ENCODE data around the gene MLYCD.
A peak's percentile ranks its signal among the peaks of the same experiment; 100 is the strongest.

Gene MLYCD

DNA sequence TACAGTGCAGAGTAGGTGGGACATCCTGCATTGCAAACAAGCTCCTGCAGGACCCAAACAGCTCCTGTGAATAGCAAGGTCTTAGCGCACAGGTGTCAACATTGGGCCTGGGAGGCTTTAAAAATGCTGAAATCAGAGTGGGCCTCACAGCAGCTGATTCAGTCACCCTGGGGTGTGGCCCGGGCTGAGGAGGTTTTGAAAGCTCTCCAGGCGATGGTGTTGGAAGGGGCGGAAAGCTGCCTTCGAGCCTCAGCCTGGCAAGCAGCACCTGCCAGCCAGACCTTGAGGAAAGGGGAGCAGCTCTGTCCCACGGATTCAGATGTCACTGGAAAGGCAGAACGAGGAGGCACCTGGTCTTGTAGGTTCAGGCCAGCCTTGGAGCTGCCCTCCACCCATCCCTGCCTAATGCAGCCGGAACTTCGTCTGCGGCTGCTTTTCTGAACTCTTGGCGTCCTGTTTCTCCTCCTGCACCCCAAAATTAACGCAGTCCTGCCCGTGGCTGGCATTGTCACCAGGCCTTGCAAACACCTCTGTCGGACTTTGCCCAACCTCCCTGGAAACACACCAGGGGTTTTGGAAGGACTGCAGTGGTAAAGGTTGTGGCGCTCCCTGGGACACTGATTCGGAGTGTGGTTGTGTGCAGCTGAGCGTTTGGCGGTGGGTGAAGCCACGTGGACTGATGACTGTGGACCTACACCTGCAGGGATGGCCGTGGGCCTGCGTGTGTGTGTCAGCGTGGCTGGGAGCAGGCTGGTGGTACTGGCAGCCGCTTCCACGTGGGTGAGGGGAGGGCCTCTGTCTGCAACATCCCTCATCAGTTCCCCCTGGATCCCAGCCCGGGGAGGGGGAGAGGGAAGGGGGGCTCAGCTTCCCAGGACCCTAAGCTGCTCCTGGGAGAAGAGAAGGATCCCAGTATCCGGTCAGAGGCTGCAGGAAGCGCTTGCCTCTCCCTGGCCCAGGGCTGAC is 72.5 kb downstream of the MLYCD start:
- TF ChIP-seq ZNF266 (tag by site-specific recombination; IDR thresholded peaks at IDR 0.05; ENCODE audit: low read depth) (no peak), KLF1 (tag by site-specific recombination; IDR thresholded peaks at IDR 0.05) (peak; percentile 35), ZNF621 (tag by site-specific recombination; IDR thresholded peaks at IDR 0.05) (no peak), ZNF169 (tag by site-specific recombination; IDR thresholded peaks at IDR 0.05) (no peak)
- ChIA-PET POLR2A (no interaction called here), CTCF (interaction anchor here (0.6 to 5.3 kb wide), 6 partner anchors 12 to 1128 kb away, joined by 3 to 46 read pairs (median 3); no protein-coding TSS in a partner anchor)
- no peaks in the 10 kb centered on the region for H3K9me3 ChIP-seq (ENCODE audit: control insufficient read depth, insufficient read depth, low read depth, low read length)
- no peak overlapping the region for H3K27ac ChIP-seq (ENCODE audit: extremely low read depth, low read depth, low read length)
- H3K36me3 ChIP-seq (ENCODE audit: control insufficient read depth in 2 of 2, insufficient read depth in 1 of 2, low read length in 2 of 2): no peaks in the 10 kb centered on the region
- no peak overlapping the region for H3K4me3 ChIP-seq (ENCODE audit: low read depth, low read length)
- no peaks in the 10 kb centered on the region for H3K4me1 ChIP-seq (ENCODE audit: control insufficient read depth, insufficient read depth, low read length)

DNA sequence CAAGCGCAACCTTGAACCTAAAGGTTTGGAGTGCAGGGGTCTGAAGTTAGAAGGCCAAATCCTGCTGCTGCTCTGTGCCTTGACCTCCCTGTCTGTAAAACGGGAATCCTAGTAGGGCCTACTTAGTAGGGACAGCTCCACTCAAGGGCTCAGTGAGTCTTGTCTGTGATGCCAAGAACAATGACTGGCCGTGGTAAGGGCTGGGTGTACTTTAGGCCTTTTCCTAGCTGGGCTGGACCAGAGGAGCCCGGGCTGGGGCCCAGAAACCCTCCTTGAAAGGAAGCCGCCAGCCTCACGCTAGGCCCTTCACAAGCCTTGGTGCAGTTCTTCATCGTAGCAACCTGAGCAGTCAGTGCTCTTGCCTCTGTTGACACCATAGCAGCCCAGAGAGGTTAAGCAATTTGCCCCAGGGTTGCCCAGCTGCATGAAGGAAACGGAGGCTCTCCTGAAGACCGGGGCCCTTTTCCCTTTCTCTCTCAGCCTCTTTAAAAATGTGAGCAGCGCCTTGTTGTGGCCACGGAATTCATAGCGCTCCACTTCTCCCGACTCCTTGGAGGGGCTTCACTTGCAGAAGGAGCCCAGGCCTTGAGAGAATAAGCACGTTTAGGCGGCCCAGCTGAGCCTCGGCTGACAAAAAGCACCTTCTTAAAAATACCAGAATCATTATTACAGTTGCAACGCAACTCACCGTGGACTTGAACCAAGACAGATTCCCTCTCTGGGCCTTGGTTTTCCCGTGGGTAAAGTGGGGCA is 73.5 kb downstream of the MLYCD start:
- H3K9me3 ChIP-seq (ENCODE audit: control insufficient read depth, insufficient read depth, low read depth, low read length): no peaks in the 10 kb centered on the region
- H3K36me3 ChIP-seq (ENCODE audit: control insufficient read depth in 2 of 2, insufficient read depth in 1 of 2, low read length in 2 of 2): no peaks in the 10 kb centered on the region
- TF ChIP-seq ZNF658 (tag by site-specific recombination; IDR thresholded peaks at IDR 0.05): no peak
- TF ChIP-seq ZNF768 (tag by site-specific recombination; IDR thresholded peaks at IDR 0.05): 0 out of 2 replicates have a peak, but pooled peaks have one; percentile 12
- no peak overlapping the region for H3K27ac ChIP-seq (ENCODE audit: extremely low read depth, low read depth, low read length)
- no peak overlapping the region for H3K4me3 ChIP-seq (ENCODE audit: low read depth, low read length)
- CTCF ChIA-PET: interaction anchor here (0.6 to 5.3 kb wide), 2 partner anchors 92 to 101 kb away, joined by 3 to 46 read pairs; no protein-coding TSS in a partner anchor
- POLR2A ChIA-PET: no interaction called here
- no peaks in the 10 kb centered on the region for H3K4me1 ChIP-seq (ENCODE audit: control insufficient read depth, insufficient read depth, low read length)

DNA sequence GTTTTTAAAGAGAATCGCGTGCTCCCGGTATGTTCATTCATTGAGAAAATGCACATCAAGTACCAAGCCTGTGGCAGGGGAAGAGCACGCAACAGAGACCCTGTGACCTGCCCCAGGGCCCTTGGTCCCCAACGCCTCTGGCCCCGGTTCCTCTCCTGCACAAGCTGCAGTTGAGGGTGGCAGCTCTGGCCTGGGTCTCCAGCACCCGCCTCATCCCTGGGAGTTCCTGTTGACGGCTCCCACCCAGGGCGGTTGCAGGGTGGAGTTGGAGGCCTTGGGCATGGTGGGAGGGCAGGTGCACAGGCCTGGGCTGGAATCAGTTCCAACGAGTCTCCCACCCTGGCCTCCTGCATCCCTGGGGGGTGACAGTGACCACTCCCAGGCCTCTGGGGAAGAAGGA is 74.2 kb downstream of the MLYCD start:
- Histone ChIP-seq H3K27ac (ENCODE audit: extremely low read depth, low read depth, low read length) (no peak overlapping the region), H3K36me3 (ENCODE audit: control insufficient read depth in 2 of 2, insufficient read depth in 1 of 2, low read length in 2 of 2) (no peaks in the 10 kb centered on the region), H3K4me1 (ENCODE audit: control insufficient read depth, insufficient read depth, low read length) (no peaks in the 10 kb centered on the region), H3K9me3 (ENCODE audit: control insufficient read depth, insufficient read depth, low read depth, low read length) (no peaks in the 10 kb centered on the region), H3K4me3 (ENCODE audit: low read depth, low read length) (no peak overlapping the region)
- ChIA-PET POLR2A (no interaction called here), CTCF (interaction anchor here (5.3 kb wide), 1 partner anchor 92 kb away, joined by 46 read pairs; no protein-coding TSS in a partner anchor)
- TF ChIP-seq, protein P1, sequence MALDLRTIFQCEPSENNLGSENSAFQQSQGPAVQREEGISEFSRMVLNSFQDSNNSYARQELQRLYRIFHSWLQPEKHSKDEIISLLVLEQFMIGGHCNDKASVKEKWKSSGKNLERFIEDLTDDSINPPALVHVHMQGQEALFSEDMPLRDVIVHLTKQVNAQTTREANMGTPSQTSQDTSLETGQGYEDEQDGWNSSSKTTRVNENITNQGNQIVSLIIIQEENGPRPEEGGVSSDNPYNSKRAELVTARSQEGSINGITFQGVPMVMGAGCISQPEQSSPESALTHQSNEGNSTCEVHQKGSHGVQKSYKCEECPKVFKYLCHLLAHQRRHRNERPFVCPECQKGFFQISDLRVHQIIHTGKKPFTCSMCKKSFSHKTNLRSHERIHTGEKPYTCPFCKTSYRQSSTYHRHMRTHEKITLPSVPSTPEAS (tag by site-specific recombination; IDR thresholded peaks at IDR 0.05): no peak
- TF ChIP-seq KLF1 (tag by site-specific recombination; IDR thresholded peaks at IDR 0.05): peak; percentile 86

DNA sequence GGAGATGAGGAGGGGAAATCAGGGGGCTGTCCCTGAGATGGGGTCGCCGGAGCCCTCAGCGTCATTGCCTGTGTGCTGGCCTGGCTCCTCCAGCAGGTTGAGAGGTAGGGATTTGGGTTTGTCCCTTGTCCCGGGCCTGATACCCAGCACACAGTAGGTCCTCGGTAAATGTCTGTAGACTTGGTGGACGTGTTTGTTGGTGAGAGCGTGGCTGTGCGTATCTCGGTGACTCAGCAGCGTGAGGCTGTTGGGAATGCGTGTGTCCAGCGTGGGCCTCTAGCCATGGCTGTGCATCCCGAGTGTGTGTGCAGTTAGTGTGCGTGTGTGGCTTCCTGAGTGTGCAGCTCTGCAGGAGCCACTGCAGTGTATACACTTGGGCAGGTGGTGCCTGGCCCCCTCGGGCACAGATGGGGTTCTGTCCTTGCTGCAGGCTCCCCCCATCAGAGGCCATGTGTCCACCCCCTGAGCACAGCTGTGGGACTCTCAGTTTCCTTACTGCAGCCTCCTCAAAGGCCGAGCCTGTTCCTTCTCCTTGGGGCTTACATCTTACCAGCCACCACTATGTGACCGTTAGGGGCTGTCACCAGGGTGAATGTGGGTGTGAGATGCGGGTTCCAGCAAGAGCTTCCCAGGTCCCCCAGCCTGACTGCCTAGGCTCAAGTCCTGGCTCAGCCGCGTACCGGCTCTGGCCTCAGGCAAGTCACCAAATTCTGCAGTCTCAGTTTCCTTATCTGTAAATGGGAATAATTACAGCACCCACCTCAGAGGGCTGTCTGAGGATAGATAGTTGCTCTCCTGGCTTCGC is 74.9 kb downstream of the MLYCD start:
- ChIA-PET POLR2A (no interaction called here), CTCF (no interaction called here)
- H3K4me3 ChIP-seq (ENCODE audit: low read depth, low read length): no peak overlapping the region
- H3K27ac ChIP-seq (ENCODE audit: extremely low read depth, low read depth, low read length): no peak overlapping the region
- TF ChIP-seq, protein P1 (tag by site-specific recombination; IDR thresholded peaks at IDR 0.05): 0 out of 2 replicates have a peak, but pooled peaks have one; percentile 17
- TF ChIP-seq, protein P2, sequence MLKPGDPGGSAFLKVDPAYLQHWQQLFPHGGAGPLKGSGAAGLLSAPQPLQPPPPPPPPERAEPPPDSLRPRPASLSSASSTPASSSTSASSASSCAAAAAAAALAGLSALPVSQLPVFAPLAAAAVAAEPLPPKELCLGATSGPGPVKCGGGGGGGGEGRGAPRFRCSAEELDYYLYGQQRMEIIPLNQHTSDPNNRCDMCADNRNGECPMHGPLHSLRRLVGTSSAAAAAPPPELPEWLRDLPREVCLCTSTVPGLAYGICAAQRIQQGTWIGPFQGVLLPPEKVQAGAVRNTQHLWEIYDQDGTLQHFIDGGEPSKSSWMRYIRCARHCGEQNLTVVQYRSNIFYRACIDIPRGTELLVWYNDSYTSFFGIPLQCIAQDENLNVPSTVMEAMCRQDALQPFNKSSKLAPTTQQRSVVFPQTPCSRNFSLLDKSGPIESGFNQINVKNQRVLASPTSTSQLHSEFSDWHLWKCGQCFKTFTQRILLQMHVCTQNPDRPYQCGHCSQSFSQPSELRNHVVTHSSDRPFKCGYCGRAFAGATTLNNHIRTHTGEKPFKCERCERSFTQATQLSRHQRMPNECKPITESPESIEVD (tag by site-specific recombination; IDR thresholded peaks at IDR 0.05): no peak
- no peaks in the 10 kb centered on the region for H3K36me3 ChIP-seq (ENCODE audit: control insufficient read depth in 2 of 2, insufficient read depth in 1 of 2, low read length in 2 of 2)
- H3K4me1 ChIP-seq (ENCODE audit: control insufficient read depth, insufficient read depth, low read length): no peaks in the 10 kb centered on the region
- no peaks in the 10 kb centered on the region for H3K9me3 ChIP-seq (ENCODE audit: control insufficient read depth, insufficient read depth, low read depth, low read length)

Data from HEK293 (cell line).